GM18858 (cell line): ENCODE data around the gene FBXW10B.
"Not testable (repeated sequence)": the region's sequence is repeated elsewhere in the genome, so short reads cannot be mapped to it uniquely, and the experiment has no call there.

Source experiments
- ATAC-seq: cut with Tn5 transposase; IDR thresholded peaks from one replicate; pipeline ENCODE4 v1.9.1; 2021; ENCODE audit not compliant: unreplicated experiment

Gene FBXW10B

DNA sequence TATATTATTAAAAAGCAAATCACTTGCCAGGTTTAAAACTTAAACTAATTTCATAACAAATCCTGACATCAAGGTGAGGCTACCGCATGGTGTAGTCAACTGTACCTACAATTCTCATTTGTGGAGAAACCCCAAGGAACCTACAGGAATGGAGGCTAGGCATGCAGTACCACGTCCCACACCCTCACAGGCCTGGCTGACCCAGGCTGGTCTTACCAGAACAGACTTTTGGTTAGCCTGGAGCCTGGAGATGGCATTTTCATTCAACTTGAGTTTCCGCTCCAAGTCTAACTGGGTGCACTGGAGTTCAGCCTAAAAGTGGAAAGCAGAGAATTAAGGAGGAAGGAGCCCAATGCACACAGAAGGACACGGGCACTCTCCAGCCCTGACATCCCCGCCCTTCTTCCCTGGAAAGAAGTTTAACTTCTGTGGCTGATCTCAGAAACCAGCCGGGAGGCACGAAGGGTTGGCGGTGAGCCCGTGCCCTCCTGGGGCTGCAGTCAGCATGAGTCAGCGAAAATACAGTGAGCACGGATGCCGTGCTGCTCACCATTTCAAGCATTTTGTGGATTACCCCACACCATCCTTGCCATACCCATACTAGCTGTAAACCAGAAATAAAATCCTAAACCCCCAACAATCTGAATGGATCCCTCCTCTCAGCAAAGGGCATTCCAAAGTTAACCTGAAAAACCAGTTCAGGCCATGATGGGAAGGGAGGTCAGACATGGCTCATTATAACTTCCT, 23.2 kb upstream of the FBXW10B start:
- not testable (repeated sequence) for ATAC-seq

- not testable (repeated sequence) for ATAC-seq
These were observed 22.5 kb upstream of the FBXW10B start for GRCh38 chr17:15642014-15642413.

DNA sequence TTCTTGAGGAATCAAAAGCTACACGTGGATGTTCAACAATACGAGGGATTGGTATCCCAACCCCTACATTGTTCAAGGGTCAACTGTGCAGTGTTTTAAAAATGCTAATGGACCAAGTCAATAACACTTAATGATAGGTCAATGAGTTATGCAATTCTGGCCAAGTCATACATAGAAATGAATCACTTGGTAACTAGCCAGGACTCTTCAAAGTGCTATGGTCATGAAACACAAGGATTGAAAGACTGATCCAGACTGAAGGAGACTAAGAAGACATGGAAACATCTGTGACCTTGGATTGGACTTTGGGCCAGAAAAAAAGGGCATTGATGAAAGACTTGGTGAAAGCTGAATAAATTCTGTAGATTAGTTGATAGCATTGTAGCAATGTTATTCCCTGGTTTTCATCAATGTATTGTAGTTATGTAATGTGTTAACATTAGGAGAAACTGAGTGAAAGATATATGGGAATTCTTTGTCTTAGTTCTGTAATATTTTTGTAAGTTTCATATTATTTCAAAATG, 11.5 kb upstream of the FBXW10B start:
- ATAC-seq = not testable (repeated sequence)

- ATAC-seq = not testable (repeated sequence)
These were observed 10.5 kb upstream of the FBXW10B start for GRCh38 chr17:15629991-15630390.

- not testable (repeated sequence) for ATAC-seq
These were observed 4.2 kb upstream of the FBXW10B start for GRCh38 chr17:15623661-15624209.

DNA sequence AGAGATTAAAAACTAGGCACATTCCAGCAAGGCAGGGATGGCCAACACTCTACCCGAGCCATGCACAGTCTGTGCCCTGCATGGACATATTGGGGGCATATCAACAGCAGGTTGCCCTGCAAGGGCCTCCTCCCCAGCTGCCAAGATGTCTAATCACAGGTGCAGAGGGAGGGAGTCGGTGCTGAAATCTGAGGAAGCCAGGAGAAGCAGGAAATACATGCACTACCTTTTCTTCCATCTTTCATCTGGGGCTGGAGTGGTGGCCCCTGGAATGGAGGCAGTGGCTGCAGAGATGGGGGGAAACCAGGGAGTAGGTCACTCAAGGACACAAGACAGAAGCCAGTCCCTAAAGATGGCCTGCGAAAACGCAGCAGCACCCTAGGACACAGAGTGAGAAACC, 3.8 kb upstream of the FBXW10B start:
- ATAC-seq = not testable (repeated sequence)

DNA sequence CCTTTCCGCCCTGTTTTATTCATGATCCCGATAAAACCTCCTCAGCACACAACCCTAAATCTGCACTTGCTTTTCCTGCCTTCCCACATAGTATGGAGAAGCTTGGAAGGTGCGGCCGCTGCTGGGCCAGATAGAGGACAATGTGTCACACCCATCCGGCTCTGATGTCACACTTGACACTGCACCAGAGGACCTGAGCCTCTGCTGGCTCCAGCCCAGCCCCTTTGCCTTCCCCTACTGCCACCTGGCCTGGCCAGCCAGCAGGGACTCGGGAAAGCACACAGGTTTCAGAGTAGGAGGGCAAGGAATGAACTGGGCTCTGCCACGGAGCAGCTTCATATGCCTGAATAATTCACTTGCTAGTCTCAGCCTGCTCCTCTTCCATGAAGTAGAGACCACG, 2.6 kb upstream of the FBXW10B start:
- ATAC-seq = not testable (repeated sequence)

- ATAC-seq = not testable (repeated sequence)
These were observed 2.7 kb downstream of the FBXW10B start for GRCh38 chr17:15616828-15617227.

DNA sequence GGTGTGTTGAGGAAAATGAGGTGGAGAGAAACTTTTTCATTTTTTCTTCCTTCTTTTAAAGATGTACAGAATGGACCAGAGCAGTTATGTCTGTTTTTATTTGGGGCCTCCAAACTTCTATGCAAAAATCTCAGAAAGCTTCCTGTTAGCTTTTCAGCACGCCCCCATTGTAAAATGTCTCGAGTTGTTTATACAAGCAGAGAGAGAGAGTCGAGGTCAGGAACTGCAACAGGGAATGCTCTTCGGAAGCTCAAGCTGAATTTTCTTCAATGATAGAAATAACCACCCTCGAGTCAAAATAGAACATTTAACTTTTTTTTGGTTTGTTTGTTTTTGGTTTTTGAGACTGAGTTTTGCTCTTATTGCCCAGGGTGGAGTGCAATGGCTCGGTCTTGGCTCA, 3.7 kb downstream of the FBXW10B start:
- ATAC-seq = not testable (repeated sequence)

DNA sequence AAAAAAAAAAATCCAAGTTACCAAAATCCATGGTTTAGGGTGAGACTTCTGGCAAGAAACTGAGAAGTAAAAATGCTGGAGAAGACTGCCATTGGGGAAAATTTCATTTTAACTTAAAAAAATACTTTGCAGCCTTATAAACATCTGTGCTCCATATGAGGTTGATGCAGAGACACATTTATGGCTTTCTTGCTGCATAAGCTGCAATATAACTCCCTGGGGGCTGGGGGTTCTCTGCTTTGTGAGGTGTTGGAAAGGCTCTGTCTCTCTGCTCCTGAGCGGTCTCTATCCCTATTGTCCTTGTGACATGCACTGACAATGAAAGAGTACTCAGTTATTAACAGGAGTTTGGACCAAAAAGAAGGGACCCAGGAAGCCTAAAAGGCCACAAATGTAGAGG, 6.4 kb downstream of the FBXW10B start:
- ATAC-seq = not testable (repeated sequence)

DNA sequence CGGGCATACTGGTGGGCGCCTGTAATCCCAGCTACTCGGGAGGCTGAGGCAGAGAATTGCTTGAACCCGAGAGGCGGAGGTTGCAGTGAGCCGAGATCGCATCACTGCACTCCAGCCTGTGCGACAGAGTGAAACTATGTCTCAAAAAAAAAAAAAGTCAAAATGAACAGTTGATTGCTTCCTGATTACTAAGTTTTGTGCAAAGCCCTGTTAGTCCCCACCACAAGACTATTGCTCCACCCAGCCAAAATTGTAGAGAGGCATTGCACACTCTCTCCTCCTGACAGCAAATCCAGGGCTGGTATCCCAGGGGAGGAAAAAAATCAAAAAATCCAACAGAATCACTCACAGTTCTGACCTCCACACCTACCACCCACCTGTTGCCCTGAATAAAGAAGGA, 26.5 kb downstream of the FBXW10B start:
- not testable (repeated sequence) for ATAC-seq

DNA sequence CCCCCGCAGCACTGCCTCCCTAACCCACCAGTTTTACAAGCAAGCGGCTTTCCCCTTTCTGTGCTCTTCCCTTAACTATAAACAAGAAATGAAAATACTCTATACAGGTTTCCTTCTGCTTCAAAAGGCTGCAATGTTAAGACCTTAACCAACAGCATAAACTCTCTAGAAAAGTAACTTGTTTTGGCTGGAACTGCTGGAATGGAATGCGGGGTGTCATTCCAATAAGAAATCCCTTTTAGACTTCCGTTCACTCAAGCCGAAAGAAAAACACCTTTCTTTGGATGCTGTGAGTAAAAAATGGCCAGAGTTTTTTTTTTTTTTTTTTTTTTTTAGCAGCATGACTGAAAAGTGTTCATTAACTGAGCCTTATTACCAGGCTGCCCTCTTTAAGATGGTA, 27.5 kb downstream of the FBXW10B start:
- ATAC-seq = not testable (repeated sequence)

GRCh38 chr17:15590844-15591243, 28.7 kb downstream of the FBXW10B start:
- ATAC-seq = not testable (repeated sequence)

- ATAC-seq = not testable (repeated sequence)
These were observed 29.7 kb downstream of the FBXW10B start for GRCh38 chr17:15589544-15590536.

- not testable (repeated sequence) for ATAC-seq
These were observed 31.5 kb downstream of the FBXW10B start for GRCh38 chr17:15588017-15588416.

DNA sequence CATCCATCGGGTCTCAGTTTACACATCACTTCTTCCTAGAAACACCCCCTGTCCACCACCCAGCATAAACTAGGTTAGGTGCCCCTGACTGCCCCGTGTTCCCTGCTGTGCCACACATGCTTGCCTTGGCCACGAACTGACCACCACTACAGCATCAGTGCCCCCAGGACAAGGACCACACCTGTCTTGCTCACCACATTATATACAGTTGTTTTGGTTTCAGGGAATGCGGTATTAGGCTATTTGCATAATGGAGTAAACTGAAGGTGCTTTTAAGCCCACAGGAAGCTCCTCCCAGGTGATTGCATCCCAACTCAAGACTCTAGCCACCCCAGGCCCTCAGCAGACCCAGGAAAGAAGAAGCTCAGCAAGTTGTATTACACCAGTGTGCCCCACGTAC, 36.2 kb downstream of the FBXW10B start:
- not testable (repeated sequence) for ATAC-seq

DNA sequence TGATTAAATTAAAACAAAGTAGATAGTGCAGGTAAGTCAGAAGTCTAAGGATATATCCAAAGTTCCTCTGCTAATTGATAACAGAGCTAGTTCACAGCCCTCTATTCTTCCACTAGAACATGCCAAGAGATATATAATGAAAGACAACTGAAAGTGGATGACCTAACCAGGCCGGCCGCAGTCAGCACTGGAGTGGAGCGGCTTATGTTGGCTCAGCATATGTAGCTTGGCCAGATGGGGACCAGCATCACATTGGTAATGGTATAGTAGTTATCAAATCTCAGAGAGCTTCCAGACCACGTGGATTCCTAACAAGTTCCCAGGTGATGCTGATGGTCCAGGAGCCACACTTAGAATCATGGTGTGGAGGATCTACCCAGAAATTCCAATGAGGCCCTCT, 38.0 kb downstream of the FBXW10B start:
- not testable (repeated sequence) for ATAC-seq

DNA sequence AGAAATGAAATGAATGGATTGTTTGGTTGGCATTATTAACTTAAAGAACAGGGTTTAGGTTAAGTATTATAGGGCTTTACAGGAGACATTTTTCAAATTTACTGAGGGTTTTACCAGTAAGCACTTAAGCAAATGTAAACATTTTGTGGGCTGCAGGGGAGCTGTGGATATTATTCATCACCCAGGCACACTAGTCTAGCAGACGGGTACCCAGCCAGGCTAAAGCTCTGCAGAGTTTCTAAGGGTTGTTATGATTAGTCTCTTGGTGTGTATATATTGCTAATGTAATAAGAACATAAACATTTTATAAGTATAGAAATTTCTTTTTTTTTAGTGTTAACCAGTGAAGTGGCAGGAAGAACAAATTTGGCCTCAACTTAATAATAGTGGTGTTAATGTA, 42.7 kb downstream of the FBXW10B start:
- ATAC-seq = not testable (repeated sequence)

GRCh38 chr17:15574660-15575059, 44.8 kb downstream of the FBXW10B start:
- not testable (repeated sequence) for ATAC-seq

- not testable (repeated sequence) for ATAC-seq
These were observed 45.6 kb downstream of the FBXW10B start for GRCh38 chr17:15573870-15574269.
